Stimulated activated CD4-positive, alpha-beta T cell treated with anti-CD3 and anti-CD28 coated beads, Interleukin-2, amount 100 ng/mL, for 24 hours (primary cell): Measurements from ENCODE around the gene TST.

Experiments
- DNase-seq, 2 donors: peaks; one replicate each; pipeline ENCODE4 v3.0.0-alpha.2; 2020

The TST gene

DNA sequence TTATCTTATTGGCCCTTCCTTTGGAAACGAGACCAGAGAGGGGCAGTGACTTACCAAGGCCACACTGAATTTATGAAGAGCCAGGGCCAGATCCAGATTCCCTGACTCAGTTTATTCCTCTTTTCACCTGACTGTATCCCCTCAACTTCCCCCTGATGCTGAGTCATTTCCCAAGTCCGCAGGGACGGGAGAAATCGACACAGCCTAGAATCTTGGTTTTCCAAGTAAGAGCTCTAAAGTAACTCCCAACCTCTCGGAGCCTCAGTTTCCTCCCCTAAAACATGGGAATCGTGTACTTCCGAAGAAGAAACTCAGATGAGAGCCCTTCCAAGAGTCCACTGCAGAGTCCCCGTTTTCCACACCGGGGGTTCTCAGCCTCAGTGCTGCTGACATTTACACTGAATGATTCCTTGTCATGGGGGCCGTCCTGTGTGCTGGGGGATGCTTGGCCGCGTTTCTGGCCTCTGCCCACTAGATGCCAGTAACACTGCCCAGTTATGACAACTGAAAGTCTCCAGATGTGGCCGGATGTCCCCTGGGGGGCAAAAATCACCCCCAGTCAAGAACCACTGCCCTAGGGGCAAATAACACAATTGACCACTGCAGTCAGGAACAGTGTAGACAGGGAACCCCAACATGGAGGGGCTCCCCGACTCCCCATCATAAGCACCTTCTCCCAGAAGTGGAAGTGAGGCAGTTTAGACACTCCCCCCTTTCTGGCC is 11.5 kb upstream of the TST start:
- DNase-seq, result no peak

- no peak for DNase-seq
Measured at GRCh38 chr22:37028692-37029674, 9.7 kb upstream of the TST start.

GRCh38 chr22:37027556-37027955 is 8.3 kb upstream of the TST start:
- DNase-seq, result no peak

- no peak for DNase-seq
Measured at GRCh38 chr22:37026325-37026724, 7.1 kb upstream of the TST start.

GRCh38 chr22:37025500-37026070 is 6.3 kb upstream of the TST start:
- no peak for DNase-seq

GRCh38 chr22:37024339-37025157 is 5.3 kb upstream of the TST start:
- DNase-seq, result no peak

DNA sequence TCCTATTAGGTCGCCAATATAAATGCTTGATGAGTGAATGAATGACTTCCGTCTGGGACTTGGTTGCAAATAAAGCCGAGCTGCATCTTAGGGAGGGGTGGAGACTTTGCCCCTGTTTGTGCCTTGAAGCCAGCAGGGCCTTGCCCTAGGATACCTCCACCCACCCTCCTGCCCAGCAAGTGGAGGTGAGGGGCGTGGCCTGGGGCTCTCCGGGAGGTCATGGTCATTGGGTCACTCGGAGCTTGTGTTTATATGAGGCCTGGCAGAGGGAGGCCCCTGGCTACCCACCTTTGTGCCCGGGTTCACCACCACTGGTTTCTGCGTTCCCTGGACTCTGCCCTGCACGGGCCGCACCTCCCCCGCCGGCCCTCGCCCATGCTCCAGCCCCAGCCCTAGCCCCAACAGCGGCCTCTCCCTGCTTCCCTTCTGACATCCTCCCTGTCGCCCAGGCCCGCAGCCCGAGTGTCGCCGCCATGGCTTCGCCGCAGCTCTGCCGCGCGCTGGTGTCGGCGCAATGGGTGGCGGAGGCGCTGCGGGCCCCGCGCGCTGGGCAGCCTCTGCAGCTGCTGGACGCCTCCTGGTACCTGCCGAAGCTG is 4.6 kb upstream of the TST start:
- DNase-seq, result no peak

DNA sequence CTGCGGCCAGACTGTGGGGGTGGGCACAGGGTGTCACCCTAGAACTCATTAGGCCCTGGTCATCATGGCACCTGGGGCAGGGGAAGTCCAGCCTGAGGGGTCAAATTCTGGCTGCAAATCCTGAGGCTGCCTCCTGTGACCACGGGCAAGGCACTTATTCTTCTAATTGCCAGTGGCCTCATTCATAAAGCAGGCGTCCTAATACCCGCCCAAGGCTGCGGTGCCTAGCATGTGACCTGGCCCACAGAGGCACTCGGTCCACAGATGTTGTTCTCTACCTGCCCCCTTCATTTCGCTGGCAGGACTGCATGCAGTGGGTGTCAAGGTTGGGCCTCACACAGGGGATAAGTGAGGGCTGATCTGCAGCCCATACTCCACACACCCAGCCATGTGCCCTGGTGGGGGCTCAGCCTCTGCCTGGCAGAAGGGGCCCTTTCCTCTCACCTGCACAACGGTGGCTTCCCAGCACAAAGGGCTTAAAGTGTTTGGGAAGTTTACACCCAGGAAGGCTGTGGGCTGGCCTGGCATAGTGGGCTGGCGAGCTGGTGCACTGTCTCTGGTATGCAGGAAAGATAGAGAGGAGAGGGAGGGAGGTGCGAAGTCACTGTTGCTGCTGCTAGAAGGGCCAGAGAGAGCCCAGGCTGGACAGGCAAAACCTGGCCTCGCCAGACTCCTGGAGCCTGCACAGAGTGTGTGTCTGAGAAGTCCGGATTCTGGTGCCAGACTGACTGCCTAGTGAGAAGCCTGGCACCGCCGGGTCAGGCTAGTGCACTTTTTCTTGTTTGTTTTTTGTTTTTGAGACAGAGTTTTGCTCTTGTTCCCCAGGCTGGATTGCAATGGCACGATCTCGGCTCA is 3.5 kb upstream of the TST start:
- no peak for DNase-seq

- DNase-seq, result peak; percentile 63 to 74
Measured at GRCh38 chr22:37021710-37022482, 2.6 kb upstream of the TST start.

- no peak for DNase-seq
Measured at GRCh38 chr22:37021041-37021440, 1.8 kb upstream of the TST start.

DNA sequence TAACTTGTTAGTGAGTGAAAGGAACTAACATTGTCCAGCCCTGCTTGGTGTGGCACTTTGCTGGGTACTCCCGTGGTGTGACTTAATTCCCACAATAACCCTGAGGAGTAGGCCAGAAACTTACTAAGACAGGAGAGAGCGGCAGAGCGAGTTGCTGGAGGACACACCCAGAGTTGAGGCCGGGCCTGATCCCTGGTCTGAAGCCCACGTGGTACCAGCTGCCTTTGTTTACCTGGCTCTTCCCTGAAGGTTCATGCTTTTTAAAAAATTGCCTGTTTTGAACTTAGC is 889 bp upstream of the TST start:
- no peak for DNase-seq

DNA sequence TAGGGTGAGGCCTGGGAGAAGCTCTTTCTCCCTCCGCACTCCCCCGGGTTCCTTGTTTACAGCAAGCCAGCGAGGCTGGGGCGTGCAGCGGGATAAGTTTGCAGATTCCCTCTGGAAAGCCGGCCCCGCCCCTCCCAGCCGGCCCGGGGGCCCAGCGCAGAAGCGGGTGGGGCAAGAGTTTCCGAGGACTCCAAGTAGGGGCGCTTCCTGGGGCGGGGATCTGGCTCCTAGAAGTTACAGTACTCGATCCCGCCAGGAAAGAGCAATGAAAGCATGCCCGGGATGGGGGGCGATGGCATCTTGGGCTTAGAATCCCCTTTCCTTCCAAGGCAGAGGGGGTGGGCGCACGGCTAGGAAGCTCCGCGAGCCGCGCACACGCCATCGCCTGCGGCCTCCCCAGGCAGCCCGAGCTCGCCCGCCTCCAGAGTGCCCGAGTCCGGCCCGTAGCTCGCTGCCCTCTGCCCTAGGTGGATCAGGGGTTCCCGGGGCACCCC is 385 bp downstream of the TST start:
- DNase-seq, result no peak

DNA sequence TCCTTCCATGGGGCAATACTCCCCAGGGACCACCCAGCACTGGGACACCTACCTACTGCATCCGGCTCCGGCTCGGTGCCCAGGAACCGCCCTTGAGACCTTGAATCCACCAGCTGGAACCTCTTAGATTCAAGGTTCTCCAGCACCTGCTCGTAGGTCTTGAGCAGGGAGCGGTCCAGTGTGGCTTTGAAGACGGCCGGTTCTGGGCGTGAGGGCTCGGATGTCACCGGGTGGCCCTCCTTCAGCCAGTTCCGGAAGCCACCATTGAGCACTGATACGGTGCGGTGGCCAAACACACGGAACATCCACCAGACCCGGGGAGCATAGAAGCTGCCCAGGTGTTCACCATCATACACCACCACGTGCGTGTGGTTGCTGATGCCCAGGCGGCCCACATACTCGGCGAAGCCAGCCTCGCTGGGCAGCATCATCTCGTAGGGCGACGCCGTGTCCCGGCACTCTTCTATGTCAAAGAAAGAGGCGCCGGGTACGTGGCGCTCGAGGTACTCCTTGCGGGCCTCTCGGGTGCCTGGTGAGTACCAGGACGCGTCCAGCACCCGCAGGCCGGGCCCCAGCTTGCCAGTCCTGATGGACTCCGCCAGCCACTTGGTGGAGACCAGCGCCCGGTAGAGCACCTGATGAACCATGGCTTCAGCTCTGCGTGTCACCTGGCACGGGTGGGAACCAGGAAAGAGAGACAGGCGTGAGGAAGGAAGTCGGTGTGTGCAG is 997 bp downstream of the TST start:
- no peak for DNase-seq

DNA sequence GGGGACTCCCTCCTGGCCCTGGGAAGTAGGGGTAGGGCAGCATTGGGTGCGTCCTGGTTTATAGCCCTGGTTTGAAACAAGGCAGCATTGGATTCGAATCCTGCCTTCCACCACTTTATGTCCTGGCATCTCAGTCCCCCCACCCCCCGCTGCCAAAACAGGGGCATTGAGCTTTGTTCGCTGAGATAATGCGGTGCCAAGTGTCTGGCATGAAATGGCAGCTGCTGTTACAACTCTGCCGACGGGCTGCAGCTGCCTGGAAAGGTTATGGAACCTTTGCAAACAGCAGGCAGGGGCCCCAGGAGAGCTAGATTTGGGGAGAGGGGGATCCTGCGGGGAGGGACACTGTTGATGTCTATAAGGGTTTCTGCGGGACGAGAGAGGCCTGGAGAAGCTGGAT is 1.9 kb downstream of the TST start:
- DNase-seq, result no peak

- DNase-seq, result no peak
Measured at GRCh38 chr22:37016134-37016910, 2.9 kb downstream of the TST start.

DNA sequence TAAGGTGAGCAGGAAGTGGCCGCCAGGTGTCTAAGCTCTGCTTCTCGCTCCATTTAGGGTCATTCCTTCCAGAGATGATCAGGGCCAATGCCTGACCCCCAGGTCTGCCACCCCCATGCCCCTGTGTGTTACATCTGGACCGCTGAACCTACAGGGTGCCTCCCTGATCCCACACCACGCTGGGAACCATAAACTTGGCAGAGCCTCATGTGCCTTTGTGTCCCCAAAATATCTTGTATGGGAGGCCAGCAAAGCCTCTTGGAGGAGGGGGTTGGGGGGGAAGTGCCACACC is 3.7 kb downstream of the TST start:
- no peak for DNase-seq

DNA sequence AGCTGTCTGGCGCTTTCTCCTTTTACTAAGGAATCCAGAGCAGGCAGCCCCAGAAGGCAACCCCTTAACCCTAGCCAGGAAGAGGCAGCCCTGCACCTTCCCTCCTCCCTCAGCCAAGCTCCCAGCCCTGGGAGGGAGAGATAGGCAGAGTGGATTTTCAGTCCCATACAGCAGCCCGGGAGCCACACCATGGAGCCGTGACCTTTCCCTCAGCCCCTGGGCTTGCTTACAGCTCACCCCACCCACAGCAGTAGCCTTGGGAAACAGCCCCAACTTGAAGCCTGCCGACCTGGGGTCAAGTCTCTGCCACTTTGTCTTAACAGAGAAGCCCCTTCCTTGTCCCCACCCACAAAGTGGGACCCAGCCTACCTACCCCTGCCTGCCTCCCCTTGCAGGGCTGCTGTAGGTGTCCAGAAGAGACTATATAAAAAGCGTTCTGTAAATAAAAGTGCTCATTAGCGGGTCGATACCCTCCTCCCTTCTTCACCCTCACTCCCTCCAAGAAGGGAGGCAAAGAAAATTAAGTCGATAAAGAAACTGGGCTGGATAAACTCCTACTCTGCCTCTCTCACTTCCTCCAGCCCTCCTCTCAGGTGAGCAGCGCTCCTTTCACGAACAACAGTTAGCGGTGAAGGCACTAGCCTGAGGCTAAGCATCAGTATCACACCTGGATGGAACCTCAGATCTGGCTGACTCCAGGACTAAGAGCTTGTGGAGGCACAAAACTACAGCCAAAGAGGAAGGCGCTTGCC is 4.2 kb downstream of the TST start:
- DNase-seq, result no peak

- DNase-seq, result no peak
Measured at GRCh38 chr22:37014415-37014806, 4.8 kb downstream of the TST start.

- no peak for DNase-seq
Measured at GRCh38 chr22:37012956-37013355, 6.3 kb downstream of the TST start.
